HG03457 (cell line): ENCODE data around the gene WNT4.

Experiments used
- ATAC-seq: cut with Tn5 transposase; IDR thresholded peaks from one replicate; pipeline ENCODE4 v1.9.1; 2021; ENCODE audit warnings: moderate number of reproducible peaks; ENCODE audit not compliant: unreplicated experiment

The WNT4 gene

DNA sequence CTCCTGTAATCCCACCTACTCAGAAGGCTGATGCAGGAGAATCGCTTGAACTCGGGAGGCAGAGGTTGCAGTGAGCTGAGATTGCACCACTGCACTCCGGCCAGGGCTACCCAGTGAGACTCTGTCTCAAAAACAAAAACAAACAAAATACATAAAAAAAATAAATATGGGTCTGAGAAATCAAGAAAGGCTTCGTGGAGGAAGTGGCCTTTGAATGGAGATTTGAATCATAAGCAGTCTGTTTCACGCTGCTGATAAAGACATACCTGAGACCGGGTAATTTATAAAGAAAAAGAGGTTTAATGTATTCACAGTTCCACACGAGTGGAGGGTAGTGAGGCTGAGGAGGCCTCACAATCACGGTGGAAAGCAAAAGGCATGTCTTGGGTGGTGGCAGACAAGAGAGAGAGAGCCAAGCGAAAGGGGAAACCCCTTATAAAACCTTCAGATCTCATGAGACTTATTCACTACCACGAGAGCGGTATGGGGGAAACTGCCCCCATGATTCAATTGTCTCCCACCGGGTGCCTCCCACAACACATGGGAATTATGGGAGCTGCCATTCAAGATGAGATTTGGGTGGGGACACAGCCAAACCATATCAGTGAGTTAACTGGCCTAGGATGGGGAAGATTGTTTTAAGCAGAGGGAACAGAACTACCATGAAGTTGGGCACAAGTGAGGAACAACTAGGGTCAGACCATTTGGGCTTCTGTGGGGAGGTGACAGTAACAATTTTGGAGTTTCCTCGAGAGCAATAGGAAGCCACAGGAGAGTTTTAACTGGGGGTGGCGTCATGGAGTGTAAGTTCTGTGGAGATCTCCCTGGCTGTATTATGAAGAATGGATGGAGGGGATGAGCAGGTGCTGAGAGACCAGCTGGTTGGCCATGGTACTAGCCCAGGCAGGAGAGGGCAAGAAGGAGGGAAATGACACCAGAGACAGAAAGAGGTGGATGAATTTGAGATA lies 22.2 kb upstream of the WNT4 start:
- no peak for ATAC-seq

DNA sequence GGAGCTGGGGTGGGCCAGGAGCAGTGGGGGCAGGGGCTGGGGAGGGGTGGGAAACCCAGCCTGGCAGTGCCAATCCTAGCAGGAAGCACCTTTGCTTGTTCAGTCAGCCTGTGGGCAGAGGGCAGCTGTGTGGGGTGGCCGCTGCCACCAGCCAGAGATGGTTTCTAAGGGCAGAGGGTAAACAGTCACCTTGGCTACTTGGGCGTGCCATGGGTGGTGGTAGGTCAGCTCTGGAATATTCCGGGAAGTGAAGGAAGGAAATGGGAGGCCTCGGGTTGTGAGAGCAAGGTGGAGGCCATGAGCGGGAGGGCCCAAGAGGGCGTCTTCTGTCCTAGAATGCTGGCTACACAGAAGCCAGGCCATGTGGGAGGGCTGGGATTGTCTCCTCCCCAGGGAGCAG lies 20.7 kb upstream of the WNT4 start:
- ATAC-seq, result no peak

DNA sequence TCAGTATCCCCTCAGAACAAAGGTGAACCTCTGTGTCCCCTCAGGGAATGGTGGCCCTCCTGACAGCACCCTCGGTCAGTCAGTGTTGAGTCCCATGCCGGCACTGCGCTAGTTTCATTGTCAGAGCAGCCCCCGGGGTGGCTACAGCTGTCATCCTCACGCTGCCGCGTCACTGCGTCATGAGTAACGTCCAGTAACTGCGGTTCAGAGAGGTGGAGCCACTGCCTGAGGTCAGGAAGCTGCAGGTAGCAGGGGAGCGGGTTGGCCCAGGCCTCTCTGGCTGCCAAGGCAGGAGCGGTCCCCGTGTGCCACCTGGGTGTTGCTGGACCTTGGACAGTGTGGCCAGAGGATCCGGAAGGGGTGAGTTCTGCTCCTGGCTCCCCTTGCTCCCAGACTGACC lies 20.2 kb upstream of the WNT4 start:
- no peak for ATAC-seq

DNA sequence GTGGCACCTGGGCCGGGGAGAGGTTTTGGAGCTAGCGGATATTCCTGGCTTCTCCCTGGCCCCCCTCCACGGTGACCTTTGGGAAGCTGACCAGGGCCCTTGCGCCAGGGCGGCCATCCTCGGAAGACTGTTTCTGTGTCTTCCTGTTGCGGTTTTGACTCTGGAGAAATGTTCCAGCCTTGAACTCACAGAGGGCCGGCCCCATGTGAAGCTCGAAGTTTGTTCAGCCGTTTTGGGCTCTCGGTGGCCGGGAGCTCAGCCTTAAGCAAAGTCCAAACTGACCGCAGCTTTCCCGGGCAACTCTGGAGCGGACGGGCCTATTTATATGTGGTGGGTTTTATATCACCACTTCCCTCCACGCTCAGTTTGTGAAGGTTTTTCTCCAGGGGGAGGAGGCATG lies 17.0 kb upstream of the WNT4 start:
- no peak for ATAC-seq

DNA sequence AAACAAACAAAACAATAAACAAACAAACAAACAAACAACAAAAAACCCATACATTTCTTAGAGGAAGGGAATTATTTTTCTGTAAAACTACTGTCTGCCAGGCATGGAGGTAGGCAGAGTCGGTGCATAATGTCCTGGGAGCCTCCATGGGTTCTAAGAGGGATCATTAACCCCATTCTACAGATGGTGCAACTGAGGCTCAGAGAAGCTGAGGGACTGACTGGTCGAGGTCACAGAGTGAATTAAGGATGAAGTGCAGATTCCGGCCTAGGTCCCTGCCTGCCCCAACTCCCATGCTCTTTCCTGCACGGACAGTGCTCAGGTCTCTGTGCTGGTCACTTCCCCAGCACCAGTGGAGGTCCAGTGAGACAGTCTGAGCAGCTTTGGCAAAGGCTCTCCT lies 15.8 kb upstream of the WNT4 start:
- ATAC-seq, result no peak

DNA sequence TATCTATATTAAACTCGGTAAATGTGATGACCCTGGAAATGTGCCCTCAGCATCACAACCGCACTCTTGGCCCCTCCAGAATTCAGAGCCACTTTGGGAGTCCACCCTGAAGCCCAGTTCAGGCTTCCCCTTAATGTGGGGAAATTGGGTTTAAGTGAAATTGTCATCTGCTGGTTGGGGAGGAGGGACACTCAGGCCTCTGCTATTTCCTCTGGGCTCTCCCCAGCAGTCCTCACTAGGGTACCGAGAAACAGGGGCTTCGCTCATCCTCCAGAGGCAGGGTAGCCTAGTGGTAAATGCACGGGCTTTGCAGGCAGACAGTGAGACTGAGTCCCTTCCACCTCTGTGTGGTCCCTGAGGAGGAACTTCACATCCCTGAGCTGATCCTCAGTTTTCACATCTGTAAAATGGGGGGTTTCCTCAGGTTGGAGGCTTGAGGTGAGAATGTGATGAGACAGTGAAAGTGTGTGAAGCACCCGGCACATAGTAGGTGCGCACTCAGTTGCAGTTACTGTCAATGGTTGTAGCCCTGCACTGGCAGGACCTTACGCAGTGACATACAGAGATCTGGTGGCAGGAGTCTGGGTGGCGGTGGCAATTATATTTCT lies 14.6 kb upstream of the WNT4 start:
- no peak for ATAC-seq

DNA sequence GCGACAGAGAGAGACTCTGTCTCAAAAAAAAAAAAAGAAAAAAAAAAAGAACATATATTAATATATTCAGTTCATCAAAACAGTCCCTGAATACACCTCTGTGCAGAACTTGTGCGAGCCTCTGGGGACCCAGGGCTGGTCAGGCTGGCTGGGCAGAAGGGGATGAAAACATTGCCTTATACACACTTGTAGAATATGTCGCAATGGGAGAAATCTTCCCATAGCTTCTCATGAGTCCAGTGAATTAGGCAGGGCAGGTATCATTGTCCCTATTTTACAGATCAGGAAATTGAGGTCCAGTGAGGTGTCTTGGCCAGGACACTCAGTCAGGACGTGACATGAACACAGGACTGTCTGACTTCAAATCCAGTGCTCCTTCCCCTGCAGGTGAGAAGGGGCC lies 12.6 kb upstream of the WNT4 start:
- ATAC-seq, result no peak

DNA sequence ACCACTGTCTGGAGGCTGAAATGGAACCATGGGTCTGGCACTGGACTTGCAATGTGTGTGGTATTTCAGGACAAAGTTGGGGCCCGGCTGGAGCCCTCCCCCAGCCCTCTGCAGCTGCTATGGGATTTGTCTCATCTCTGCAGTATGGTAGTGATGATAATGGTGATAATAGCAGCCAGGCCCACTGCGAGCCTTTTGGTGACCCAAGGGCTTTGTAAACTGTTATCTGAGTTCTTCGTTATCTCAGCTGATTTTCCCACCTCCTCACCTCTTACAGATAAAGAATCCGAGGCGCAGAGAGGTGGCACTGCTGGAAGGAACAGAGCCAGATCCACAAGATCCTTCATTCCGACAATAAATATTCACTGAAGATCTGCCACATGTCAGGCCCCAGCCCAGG lies 11.7 kb upstream of the WNT4 start:
- ATAC-seq, result no peak

DNA sequence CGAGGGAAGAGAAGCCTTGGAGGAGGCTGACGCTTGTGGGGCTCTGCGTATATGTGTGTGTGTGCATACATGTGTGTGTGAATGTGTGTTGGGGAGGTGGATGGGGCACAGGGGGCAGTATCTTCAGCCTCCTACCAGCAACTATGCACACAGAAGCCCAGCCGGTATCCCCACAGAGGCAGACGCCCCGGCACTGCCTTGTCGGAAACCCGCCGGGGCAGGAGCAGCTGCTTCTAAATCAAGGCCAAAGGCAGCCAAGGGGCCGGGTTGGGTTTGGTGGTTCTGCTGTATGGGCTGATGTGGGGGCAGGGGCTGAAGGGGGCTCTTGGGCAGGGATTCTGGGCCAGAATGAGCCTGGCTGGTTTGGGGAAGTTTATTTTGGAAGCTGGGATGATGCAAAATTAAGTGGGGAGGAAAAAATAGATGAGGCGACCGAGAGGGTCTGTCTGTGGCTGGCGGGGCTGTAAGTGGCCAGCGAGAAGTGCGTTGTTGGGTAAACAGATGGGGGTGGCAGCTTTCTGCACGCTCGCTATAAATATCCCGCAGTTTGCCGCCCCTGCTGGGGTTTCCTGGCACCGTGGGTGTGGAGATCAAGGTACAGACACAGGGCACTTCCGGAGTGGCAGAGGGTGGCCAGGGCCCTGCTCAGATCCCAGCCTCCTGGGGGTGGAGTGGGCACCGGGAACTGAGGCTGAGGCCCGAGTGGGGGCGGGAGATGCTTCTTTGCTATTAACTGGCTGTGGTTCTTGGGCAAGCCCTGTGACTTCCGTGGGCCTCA lies 11.0 kb upstream of the WNT4 start:
- no peak for ATAC-seq

DNA sequence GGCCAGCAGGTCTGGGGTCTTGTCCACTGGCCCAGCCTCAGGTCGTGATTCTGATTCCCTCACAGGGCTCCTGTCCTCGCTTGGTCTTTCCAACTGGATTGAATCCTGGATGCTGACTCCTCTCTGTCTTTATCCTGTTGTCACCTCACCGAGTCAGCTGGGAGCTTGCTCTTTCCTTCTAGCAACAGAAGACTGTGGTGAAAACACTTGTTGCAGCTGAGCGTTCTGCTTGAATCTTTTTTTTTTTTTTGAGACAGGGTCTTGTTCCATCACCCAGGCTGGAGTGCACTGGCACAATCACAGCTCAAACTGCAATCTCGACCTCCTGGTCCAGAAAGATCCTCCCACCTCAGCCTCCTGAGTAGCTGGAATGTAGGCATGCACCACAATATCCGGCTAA lies 8.0 kb upstream of the WNT4 start:
- no peak for ATAC-seq

DNA sequence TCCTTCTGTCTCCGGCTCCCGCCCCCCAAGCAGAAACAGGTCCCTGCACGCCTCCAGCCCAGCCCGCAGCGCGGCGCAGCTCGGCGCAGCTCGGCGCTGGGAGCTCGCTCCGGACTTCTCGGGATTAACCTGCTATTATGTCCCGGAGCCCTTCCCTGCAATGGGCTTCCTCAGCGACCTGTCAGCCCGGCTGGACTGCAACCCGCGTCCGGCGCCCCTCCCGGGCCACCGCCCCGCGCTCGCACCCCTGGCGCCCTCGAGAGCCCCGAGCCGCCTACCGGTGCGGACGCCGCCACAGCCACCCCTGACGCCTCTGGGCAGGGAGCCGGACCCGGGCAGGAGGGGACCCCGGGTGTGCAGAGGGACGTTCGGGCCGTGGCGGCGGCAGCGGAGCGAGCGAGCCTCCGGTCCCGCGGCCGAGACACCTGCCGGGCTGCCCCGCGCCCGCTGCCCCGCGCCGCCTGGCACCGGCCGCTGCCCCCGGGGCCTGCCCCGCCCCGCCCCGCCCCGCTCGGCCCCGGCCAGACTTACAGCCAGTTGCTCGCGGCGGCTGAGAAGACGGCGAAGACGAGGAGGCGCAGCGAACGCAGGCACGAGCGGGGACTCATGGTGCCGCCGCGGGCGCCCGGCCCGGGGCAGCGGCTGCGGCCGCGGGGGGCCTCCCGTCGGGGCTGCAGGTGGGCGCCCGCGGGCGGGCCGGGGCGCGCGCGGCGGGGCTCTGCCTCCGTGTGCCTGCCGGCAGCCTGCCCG lies 407 bp downstream of the WNT4 start:
- ATAC-seq, result no peak

DNA sequence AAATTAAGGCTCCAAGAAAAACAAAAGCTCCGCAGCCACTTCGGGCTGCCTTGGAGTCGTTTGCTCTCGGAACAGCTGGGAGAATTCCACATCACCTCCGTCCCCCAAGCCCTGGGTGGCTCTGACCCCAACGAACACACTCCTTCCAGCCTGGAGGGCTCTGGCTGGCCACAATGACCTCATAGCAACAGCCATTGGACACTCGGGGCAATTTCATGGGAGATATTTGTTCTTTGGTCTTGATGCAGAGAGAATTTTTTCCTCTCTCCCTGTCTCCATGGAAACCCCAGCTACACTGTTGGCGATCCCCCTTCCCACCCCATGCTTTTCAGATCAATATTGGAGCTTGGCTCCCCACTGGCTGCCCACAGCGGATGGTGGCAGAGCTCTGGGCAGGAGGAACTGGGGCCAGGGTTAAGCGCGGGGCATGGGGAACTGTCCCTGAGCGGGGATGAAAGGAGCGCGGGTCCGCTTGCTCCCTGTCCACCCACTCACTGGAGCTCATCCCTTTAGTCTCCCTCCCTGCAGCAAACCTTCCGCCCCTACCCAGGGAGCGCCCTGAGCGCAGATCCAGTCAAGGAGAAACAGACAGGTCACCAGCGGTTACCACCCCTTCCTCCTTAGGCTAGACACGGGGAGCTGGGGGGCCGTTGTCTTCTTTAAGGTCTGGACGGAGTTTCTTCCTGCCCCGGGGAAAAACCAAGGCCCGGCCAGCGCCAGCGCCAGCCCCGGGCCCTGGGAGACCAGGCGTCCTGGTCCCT lies 1.2 kb downstream of the WNT4 start:
- ATAC-seq, result no peak

DNA sequence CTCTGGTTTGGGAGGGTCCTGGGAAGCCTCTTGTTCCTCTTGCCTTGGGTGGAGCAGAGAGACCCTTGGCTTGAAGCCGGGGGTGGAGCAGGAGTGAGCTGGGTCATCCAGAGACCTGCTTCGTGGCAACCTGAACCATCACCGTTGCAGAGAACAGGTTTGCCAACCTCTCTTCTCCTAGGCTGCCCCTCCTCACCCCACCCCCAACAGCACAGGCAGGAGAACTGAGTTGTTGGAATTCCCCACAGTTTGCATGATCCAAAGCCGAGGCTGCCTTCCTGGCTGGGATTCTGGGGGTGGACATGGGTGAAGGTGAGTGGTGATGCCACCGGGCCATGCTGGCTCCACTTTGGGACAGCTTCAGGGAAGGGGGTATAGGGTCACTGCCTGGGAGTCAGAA lies 2.2 kb downstream of the WNT4 start:
- ATAC-seq, result no peak

DNA sequence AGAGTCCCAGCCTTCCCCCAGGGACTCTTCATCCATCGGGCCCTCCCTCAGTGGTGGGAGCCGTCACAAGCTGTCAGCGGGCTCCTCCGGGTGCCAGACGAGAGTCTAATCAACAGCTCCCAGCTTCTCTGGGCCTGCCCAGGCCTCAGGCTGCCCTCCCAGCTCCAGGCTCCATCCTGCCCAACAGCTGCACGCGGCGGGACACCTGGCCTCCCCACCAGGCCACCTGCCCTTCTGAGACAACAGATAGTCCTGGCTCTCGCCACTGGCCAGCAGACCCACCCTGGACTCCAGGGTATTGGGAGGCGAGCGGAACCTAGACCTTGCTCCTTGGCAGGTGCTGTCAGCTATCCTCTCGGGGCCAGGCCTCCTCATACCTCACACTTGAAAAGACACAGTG lies 3.1 kb downstream of the WNT4 start:
- no peak for ATAC-seq

DNA sequence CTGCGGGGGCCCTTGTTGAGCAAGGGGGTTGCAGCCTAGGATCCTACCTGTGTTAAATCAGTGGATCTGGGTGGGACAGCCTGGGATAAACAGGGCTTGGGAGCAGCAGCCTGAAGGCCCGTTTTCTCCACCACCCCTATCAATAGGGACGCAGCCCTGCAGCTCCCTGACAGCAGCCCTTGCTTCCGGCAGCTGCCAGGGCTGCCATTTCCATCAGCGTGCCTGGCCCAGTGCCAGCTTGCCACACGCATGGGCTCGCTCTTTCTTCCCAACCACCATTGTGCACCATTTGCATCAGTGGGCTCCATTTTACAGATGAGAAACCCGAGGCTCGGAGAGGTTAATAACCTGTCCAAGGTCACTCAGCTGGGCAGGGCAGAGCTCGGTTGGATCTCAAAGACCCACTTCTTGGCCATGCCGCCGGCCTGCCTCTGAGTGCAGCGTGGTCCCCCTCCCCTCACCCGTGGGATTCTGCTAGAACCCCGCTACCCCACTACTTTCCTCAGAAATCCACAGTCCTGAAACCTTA lies 3.8 kb downstream of the WNT4 start:
- no peak for ATAC-seq

DNA sequence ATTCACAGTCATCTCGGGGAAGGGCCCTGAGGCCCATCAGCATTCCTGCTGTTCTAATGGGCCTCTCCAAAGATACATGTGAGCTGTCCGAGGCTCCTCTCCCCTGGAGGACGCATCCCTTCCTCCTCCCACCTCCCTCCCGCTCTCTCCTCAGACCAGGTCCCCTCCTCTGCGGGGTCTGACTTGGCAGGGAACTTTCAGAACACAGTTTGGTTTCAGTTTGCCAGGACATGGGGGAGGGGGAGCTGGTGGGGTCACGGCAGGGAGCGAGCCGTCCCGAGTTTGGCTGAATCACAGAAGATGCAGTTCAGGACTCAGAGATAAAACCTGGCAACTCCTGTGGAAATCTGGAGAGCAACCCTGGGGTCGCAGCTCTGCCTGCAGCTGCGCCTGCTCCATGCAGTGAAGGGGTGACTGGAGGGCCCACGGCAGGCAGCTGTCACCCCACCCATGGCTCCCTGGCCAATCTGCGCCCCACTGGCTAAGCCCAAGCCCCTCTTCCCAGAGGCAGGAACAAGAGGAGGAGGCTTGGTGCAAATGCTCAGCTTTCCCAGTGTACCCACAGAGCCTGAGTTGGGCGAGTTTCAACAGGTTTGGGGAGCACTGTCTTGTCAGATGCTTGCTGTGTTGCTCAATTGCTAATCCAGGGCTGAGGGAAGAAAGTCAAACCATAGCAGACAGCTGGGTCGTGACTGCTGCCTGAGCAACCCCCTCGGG lies 5.7 kb downstream of the WNT4 start:
- ATAC-seq, result no peak

DNA sequence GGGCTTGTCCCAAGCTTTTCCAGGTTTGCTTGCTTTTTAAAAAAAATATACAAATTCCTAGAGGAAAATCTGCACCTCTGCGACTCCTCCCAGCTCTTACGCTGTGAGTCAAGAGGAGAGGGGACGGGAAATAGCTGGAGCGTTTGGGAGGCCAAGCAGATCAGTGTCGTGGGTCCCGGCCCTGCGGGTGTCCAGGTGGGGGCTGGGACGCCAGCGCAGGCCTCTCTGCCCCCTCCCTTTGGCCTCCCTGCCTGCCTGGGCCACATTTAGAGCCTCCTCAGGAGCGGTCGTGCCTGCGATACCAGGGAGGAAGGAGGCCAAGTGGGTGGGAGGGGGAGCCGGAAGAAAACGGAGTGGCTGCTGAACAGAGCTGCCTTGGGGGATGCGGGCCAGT lies 9.0 kb downstream of the WNT4 start:
- no peak for ATAC-seq

DNA sequence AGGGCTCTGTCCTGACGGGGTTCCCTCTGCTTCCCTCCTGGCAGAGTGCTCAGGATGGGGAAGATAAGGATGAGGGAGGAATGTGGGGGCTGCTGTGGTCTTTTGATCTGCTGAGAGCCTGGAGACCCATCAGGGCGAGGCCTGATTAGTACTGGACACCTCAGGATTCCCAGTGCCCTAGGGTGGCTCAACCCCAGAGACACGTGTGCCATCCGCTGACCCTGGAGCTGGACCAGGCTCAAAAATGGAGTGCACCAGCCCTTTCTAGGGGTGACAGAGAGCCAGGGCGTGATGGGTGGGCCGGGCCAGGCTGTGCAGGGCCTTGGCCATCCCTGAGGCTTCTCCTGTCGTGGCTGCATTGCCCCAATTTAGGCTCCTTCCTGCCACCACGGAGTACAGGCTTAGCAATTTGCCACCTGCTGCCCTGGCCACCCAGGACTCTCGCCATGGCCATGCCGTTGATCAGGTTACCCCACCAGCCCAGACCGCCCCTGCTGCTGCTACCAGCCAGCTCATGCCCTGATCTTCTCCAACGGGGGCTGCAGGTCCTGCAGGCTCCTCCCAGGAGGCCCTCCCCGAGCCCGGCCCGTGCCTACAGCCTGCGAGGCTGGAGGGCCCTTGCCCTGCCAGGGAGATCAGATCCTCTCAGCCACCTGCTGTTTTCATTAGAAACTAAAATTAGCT lies 9.5 kb downstream of the WNT4 start:
- no peak for ATAC-seq
